Adipocyte (in vitro differentiated cells): ENCODE results near the gene ZZZ3.
"Not testable (repeated sequence)": the region's sequence is repeated elsewhere in the genome, so short reads cannot be mapped to it uniquely, and the experiment has no call there.

ENCODE experiments used
- DNase-seq: peaks from one replicate; pipeline ENCODE4 v3.0.0-alpha.2; 2015; ENCODE audit warnings: low read depth
- H3K27me3 ChIP-seq: replicated peaks from 2 replicates; pipeline ENCODE4 v1.7.0; 2013; ENCODE audit warnings: mild to moderate bottlenecking, low read length, moderate library complexity; ENCODE audit not compliant: control insufficient read depth, insufficient read depth
- H3K36me3 ChIP-seq: 2 replicates; pipeline ENCODE4 v1.7.0; 2013; ENCODE audit warnings: low read length, mild to moderate bottlenecking, moderate library complexity; ENCODE audit not compliant: control insufficient read depth, insufficient read depth, severe bottlenecking
- H3K4me1 ChIP-seq: 2 replicates; pipeline ENCODE4 v1.7.0; 2013; ENCODE audit warnings: mild to moderate bottlenecking, low read length, moderate library complexity; ENCODE audit not compliant: control insufficient read depth, insufficient read depth
- H3K4me3 ChIP-seq: 2 replicates; pipeline ENCODE4 v1.7.0; 2013; ENCODE audit warnings: mild to moderate bottlenecking, low read length, moderate library complexity
- H3K9ac ChIP-seq: 2 replicates; pipeline ENCODE4 v1.7.0; 2013; ENCODE audit warnings: mild to moderate bottlenecking, low read length, moderate library complexity
- H3K9me3 ChIP-seq: 2 replicates; pipeline ENCODE4 v1.7.0; 2013; ENCODE audit warnings: mild to moderate bottlenecking, low read length, moderate library complexity; ENCODE audit not compliant: control insufficient read depth

Gene ZZZ3

DNA sequence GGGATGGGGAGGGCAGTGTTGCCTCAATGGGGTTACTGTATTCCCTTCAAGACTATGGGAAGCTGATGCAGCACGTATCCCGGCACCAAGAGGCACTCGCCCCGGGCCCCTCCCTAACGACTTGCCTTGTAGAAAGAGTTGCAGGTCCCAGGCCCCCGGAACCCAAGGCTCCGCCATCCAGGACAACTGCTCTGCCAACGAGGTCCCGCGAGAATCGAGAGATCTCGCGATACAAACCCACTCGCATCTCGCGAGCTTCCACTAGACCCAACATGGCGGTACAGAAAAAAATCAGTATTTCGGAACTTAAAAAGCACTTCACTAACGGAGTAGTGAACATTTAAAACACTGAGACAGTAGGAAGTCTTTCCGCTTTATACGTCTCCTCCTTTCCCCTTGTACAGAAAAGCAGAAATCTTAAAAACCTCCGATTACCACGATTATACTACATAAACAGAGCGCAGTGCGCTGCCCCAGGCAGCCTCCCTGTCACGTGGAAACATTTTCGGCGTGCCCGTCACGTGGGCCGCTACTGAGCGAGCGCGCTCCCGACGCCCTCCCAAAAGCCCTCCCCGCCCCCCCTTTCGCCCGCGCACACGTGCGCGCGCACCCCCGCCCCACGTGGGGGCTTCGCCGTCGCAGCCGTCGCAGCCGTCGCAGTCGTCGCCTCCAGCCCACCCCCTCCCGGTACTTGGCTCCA lies at the start of gene ZZZ3:
ZZZ3 (minus strand) TSS at position 199 of the 700 bp plus-strand sequence. CDS start 49,304 bp downstream, outside the sequence.
- Histone ChIP-seq H3K9me3 (no peaks in the 10 kb centered on the region), H3K4me3 (peak within 1 kb of the TSS; percentile 95), H3K9ac (peak within 1 kb of the TSS; percentile 92), H3K4me1 (peaks cover 62% of the 10 kb centered on the region), H3K36me3 (peaks cover 3% of the 10 kb centered on the region), H3K27me3 (no peaks in the 10 kb centered on the region)
- DNase-seq, result peak; percentile 97

DNA sequence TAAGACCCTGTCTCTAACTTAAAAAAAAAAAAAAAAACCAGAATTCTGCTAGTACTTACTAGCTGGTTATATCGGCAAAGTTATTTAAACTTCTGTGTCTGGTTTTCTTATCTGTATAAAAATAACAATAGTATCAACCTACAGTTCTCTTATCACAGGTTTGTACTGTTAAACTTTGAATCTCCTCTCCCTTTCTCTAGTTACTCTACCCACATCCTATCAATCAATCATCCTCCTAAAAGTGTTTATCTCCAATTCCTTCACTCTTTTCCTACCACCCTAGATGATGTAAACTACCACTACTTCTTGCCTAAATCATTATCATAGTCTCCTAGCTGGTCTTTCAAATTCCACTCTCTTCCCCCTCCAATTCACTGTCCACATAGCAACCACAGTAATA lies 49.6 kb upstream of the ZZZ3 start:
- H3K27me3 ChIP-seq, result no peaks in the 10 kb centered on the region
- peaks cover 4% of the 10 kb centered on the region for H3K4me1 ChIP-seq
- H3K9ac ChIP-seq, result no peak overlapping the region
- H3K9me3 ChIP-seq, result no peaks in the 10 kb centered on the region
- H3K36me3 ChIP-seq, result peaks cover 95% of the 10 kb centered on the region
- H3K4me3 ChIP-seq, result no peak overlapping the region
- DNase-seq, result no peak

DNA sequence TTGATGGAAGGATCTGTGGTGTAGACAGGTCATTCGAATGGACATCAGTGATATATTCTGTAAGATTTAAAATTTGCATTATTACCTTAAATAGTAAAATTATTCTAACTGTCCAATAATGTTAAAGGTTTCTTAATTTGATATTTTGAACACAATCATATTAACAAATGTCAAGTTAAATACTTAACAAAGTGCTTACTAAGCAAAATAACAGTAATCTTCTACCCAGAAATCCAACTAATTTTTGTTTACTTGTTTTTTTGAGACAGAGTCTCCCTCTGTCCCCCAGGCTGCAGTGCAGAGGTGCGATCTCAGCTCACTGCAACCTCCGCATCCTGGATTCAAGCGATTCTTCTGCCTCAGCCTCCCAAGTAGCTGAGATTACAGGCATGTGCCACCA lies 43.2 kb upstream of the ZZZ3 start:
- peaks cover 100% of the 10 kb centered on the region for H3K36me3 ChIP-seq

DNA sequence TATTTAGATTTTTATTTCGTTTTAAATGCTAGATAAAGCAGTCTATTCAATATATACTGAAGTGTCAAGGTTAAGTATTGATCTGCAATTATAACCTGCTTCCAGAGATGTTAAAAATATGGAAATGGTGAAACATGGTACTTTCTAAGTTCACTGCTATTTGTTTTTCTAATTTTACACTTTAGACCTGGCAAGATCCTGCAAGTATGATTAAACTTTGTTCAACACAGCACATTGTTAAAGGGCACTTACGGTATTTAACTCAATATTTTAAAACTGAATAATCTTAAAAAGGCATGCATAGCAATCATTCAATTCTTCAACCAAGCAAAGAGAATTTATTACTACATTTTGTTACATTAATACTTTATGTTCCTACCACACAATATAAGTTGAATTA lies 35.7 kb upstream of the ZZZ3 start:
- no peak overlapping the region for H3K4me3 ChIP-seq
- H3K36me3 ChIP-seq, result peaks cover 94% of the 10 kb centered on the region
- H3K9ac ChIP-seq, result no peak overlapping the region
- no peaks in the 10 kb centered on the region for H3K9me3 ChIP-seq
- H3K4me1 ChIP-seq, result peaks cover 5% of the 10 kb centered on the region
- no peak for DNase-seq
- no peaks in the 10 kb centered on the region for H3K27me3 ChIP-seq

More for the DNA sequence above, 43.2 kb upstream of the ZZZ3 start:
- no peak overlapping the region for H3K9ac ChIP-seq
- H3K9me3 ChIP-seq, result no peaks in the 10 kb centered on the region
- peaks cover 4% of the 10 kb centered on the region for H3K4me1 ChIP-seq
- DNase-seq, result no peak
- H3K4me3 ChIP-seq, result no peak overlapping the region
- H3K27me3 ChIP-seq, result no peaks in the 10 kb centered on the region

DNA sequence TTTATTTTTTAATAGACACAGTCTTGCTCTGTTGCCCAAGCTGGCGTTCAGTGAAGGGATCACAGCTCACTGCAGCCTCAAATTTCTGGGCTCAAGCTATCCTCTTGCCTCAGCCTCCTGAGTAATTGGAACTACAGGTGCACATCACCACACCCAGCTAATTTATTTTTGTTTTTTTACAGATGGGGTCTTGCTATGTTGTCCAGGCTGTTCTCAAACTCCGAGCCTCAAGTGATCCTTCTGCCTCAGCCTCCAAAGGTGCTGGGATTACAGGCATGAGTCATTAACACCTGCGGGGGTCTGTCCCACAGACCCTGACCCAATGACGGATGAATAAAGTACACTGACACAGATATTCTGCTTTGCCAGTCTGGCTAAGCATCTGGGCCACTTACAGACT lies 33.6 kb upstream of the ZZZ3 start:
- H3K4me1 ChIP-seq, result peaks cover 5% of the 10 kb centered on the region
- DNase-seq, result no peak
- H3K27me3 ChIP-seq, result no peaks in the 10 kb centered on the region
- peaks cover 94% of the 10 kb centered on the region for H3K36me3 ChIP-seq
- H3K9me3 ChIP-seq, result no peaks in the 10 kb centered on the region
- H3K9ac ChIP-seq, result no peak overlapping the region
- no peak overlapping the region for H3K4me3 ChIP-seq

DNA sequence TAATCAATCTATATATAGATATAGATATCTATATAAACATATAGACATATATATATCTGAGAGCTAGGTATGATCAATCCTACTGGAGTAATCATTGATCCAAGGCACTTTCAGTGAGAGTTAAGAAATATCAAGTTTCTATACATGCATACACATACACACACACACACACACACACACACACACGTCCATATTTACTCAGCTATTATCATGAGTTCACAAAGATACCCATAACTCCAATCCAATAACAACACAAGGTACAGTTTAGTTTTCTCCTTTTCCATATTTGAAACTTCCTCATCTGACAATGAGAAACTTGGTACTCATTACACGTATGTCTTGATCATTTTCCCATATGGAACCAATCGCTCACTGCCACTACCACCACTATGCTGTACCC lies 27.3 kb upstream of the ZZZ3 start:
- Histone ChIP-seq H3K4me1 (no peaks in the 10 kb centered on the region), H3K4me3 (no peak overlapping the region), H3K9ac (no peak overlapping the region), H3K9me3 (no peaks in the 10 kb centered on the region), H3K27me3 (no peaks in the 10 kb centered on the region), H3K36me3 (peaks cover 92% of the 10 kb centered on the region)
- no peak for DNase-seq

DNA sequence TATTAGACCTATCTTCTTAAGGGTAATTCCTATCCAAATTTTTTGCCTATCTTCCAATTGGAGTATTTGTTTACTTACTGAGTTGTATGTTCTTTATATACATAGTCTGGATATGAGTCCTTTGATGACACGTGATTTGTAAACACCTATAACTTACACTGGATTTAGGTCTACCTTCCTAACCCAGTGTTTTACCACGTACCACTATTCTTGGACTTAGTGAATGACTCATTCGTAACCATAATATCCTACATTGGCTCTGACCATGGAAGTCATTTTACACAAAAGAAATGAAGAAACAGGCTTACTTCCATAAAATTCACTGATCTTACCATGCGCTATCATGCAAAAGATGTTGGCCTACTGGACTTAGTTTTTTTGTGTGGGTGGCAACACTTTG lies 23.9 kb upstream of the ZZZ3 start:
- no peaks in the 10 kb centered on the region for H3K9me3 ChIP-seq
- H3K4me3 ChIP-seq, result no peak overlapping the region
- no peaks in the 10 kb centered on the region for H3K4me1 ChIP-seq
- H3K9ac ChIP-seq, result no peak overlapping the region
- DNase-seq, result no peak
- peaks cover 74% of the 10 kb centered on the region for H3K36me3 ChIP-seq
- H3K27me3 ChIP-seq, result no peaks in the 10 kb centered on the region

DNA sequence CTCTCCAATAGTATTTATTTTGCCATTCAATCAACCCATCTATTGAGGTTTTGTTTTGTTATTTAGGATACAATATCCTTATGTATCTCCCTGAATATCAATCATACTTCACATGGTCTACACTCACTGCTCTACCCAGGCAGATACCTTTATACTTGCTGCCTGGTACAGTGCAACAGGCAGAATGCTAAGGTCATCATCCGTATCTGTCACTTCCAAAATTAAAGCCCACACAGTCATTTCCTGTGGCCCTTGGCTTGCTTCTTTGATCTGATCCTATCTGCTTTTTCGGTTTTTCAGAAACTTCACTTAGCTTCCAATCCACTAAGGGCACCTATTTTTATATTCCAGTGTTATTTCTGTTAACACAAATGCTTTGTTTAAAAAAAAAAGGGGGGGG lies 22.3 kb upstream of the ZZZ3 start:
- Histone ChIP-seq H3K27me3 (no peaks in the 10 kb centered on the region), H3K4me1 (no peaks in the 10 kb centered on the region), H3K36me3 (peaks cover 74% of the 10 kb centered on the region), H3K4me3 (no peak overlapping the region), H3K9ac (no peak overlapping the region), H3K9me3 (no peaks in the 10 kb centered on the region)
- no peak for DNase-seq

DNA sequence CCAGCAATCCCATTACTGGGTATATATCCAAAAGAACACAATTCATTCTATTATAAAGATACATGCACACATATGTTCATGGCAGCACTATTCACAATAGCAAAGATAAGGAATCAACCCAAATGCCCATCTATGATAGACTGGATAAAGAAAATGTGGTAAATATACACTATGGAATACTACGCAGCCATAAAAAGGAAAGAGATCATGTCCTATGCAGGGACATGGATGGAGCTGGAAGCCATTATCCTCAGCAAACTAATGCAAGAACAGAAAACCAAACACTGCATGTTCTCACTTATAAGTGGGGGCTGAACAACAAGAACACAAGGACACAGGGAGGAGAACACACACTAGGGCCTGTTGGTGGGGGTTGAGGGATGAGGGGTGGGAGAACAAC lies 17.2 kb upstream of the ZZZ3 start:
- H3K9ac ChIP-seq, H3K4me3 ChIP-seq, H3K27me3 ChIP-seq, H3K4me1 ChIP-seq, H3K9me3 ChIP-seq, DNase-seq: not testable (repeated sequence)
- peaks cover 75% of the 10 kb centered on the region for H3K36me3 ChIP-seq

DNA sequence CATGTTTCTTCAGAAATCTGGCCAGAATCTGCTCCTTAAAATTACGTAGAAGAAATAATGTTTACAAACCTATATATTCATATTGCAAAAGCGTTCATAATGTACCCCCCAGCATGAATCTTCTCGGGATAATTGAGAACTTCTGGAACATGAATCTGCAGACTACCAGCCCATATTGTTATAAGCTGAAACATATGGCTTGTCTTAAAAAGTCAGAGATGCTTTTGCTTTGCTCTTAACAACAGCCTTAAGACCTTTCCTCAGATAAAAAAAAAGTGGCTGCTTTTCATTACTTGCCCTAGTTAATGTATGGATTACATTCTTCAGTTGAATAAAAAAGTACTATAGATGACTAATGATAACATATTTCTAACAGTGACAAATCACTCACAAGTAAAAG lies 15.0 kb upstream of the ZZZ3 start:
- Histone ChIP-seq H3K4me3 (no peak overlapping the region), H3K4me1 (no peaks in the 10 kb centered on the region), H3K9me3 (no peaks in the 10 kb centered on the region), H3K36me3 (peaks cover 81% of the 10 kb centered on the region), H3K27me3 (no peaks in the 10 kb centered on the region), H3K9ac (no peak overlapping the region)
- no peak for DNase-seq

DNA sequence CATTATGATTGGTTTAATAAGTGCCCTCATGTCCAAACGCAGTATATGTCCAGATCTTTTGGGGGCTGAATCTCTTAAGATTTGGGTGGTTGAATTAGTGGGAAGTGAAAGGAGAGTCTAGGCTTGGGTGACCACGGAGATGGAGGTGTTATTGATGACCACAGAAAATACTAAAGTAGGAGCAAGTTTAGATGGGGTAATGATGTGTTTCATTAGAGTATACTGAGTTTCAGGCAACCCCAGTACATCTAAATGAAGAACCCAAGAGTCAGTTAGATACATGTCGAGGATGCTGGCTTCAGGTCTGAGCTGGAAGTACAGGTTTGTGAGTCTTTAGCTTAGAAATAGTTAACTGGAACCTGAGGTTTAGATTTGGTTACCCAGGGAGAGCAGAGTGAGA lies 6.5 kb upstream of the ZZZ3 start:
- Histone ChIP-seq H3K9me3 (no peaks in the 10 kb centered on the region), H3K36me3 (peaks cover 55% of the 10 kb centered on the region), H3K4me3 (no peak overlapping the region), H3K27me3 (no peaks in the 10 kb centered on the region), H3K4me1 (peaks cover 21% of the 10 kb centered on the region), H3K9ac (no peak overlapping the region)
- no peak for DNase-seq

DNA sequence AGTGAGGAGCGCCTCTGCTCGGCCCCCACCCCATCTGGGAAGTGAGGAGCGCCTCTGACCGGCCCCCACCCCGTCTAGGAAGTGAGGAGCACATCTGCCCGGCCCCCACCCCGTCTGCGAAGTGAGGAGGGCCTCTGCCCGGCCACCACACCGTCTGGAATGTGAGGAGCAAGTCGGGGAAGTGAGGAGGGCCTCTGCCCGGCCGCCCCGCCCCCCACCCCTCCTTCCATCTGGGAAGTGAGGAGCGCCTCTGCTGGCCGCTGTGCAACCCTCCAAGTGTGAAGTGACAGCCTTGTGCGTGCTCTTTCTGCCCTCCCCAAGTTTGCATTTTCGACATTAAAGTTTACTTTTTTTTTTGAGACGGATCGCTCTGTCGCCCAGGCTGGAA lies 5.1 kb upstream of the ZZZ3 start:
- Histone ChIP-seq H3K27me3 (no peaks in the 10 kb centered on the region), H3K4me3 (no peak overlapping the region), H3K9me3 (no peaks in the 10 kb centered on the region), H3K36me3 (peaks cover 42% of the 10 kb centered on the region), H3K4me1 (peaks cover 25% of the 10 kb centered on the region), H3K9ac (no peak overlapping the region)
- DNase-seq, result peak; percentile 30
